Posterior vena cava (tissue), 2 donors: ENCODE measurements around the gene KLHDC8A. TPM values are rescaled to one million over a fixed set of nuclear protein-coding genes. Genes with fewer than 3 reads are reported as not detected.

Experiments
- DNase-seq: peaks from one replicate; pipeline ENCODE4 v3.0.0-alpha.2; 2020; ENCODE audit warnings: low spot score
- intact Hi-C, 2 donors: fragments of 100-400 bp; cut with DNase I; formaldehyde crosslinking; loops; one replicate each; pipeline versions ENCODE4 v1.14.1 to v1.14.2; 2022 to 2023
- total RNA-seq, 2 donors: library from RNA; stranded (reverse); fragmentation: NEBNext Ultra II Directional; extraction: Animal tissue kit (Norgen Biotek cat#: 25700); gene quantifications; one replicate each; pipeline ENCODE4 v1.2.1, GENCODE V29; 2021
- donor health status: DM: yes; HTN: yes; CAD: no.
- donor health status: DM: yes; HTN: yes; CAD: no.

Gene KLHDC8A
- total RNA-seq, 2 donors from 2014 or later: 0.83 TPM; not detected in 1

- intact Hi-C loops: loop anchor here (2.0 kb wide), 2 partner anchors 51 to 53 kb away; no protein-coding TSS in a partner anchor
- DNase-seq: no peak
These were observed 31.3 kb downstream of the KLHDC8A start for GRCh38 chr1:205325334-205325884.

GRCh38 chr1:205324781-205325180, 31.9 kb downstream of the KLHDC8A start:
- intact Hi-C loops: loop anchor here (2.0 kb wide), 2 partner anchors 50 to 52 kb away; no protein-coding TSS in a partner anchor
- no peak for DNase-seq

- intact Hi-C loops: loop anchor here (2.0 kb wide), 2 partner anchors 49 to 51 kb away; no protein-coding TSS in a partner anchor
These were observed 32.9 kb downstream of the KLHDC8A start for GRCh38 chr1:205323794-205324193.

GRCh38 chr1:205321959-205322283, 34.8 kb downstream of the KLHDC8A start:
- intact Hi-C loops: no loop called here
- DNase-seq: no peak

More at GRCh38 chr1:205323794-205324193, 32.9 kb downstream of the KLHDC8A start:
- DNase-seq: no peak

GRCh38 chr1:205321162-205321958, 35.4 kb downstream of the KLHDC8A start, which contains the start of gene NUAK2:
NUAK2 (minus strand) TSS chr1:205321745; CDS start chr1:205321628, 117 bp downstream.
- intact Hi-C loops: no loop called here

GRCh38 chr1:205319081-205320018, 37.4 kb downstream of the KLHDC8A start:
- intact Hi-C loops: no loop called here
- DNase-seq: no peak

More at GRCh38 chr1:205321162-205321958, 35.4 kb downstream of the KLHDC8A start, which contains the start of gene NUAK2:
- peak; percentile 96 for DNase-seq

- no peak for DNase-seq
- intact Hi-C loops: no loop called here
These were observed 38.3 kb downstream of the KLHDC8A start for GRCh38 chr1:205318231-205318991.

GRCh38 chr1:205317311-205317917, 39.3 kb downstream of the KLHDC8A start:
- no peak for DNase-seq
- intact Hi-C loops: no loop called here

GRCh38 chr1:205316161-205316566, 40.6 kb downstream of the KLHDC8A start:
- intact Hi-C loops: no loop called here
- DNase-seq: no peak

- DNase-seq: no peak
- intact Hi-C loops: no loop called here
These were observed 41.6 kb downstream of the KLHDC8A start for GRCh38 chr1:205315008-205315618.

GRCh38 chr1:205313563-205314308, 43.0 kb downstream of the KLHDC8A start:
- DNase-seq: peak; percentile 89
- intact Hi-C loops: no loop called here

GRCh38 chr1:205312866-205313562, 43.7 kb downstream of the KLHDC8A start:
- DNase-seq: no peak
- intact Hi-C loops: no loop called here

- intact Hi-C loops: no loop called here
- no peak for DNase-seq
These were observed 45.6 kb downstream of the KLHDC8A start for GRCh38 chr1:205310976-205311704.

GRCh38 chr1:205309741-205310140, 47.0 kb downstream of the KLHDC8A start:
- intact Hi-C loops: no loop called here
- DNase-seq: no peak

- intact Hi-C loops: no loop called here
- DNase-seq: no peak
These were observed 49.7 kb downstream of the KLHDC8A start for GRCh38 chr1:205306929-205307566.

GRCh38 chr1:205304695-205305070, 52.0 kb downstream of the KLHDC8A start:
- no peak for DNase-seq
- intact Hi-C loops: no loop called here
